ENCODE data around the gene MAP1LC3A.
"Not testable (repeated sequence)": the region's sequence is repeated elsewhere in the genome, so short reads cannot be mapped to it uniquely, and the experiment has no call there.

MAP1LC3A gene

GRCh38 chr20:34558320-34559218, at the start of gene MAP1LC3A:
Gene MAP1LC3A, plus strand, starts transcription at chr20:34558718. Its CDS starts 151 bp downstream, at chr20:34558869.
- no peaks in the 10 kb centered on the region for H3K36me3 ChIP-seq (ENCODE audit: control insufficient read depth in 2 of 2, insufficient read depth in 2 of 2, low read length in 2 of 2)
- H3K9ac ChIP-seq (ENCODE audit: low read depth in 1 of 2, low read length in 2 of 2) = peak within 1 kb of the TSS; percentile 65 to 78
- no peaks in the 10 kb centered on the region for H3K9me3 ChIP-seq (ENCODE audit: control insufficient read depth in 2 of 2, low read length in 2 of 2)

GRCh38 chr20:34510575-34510974, 47.9 kb upstream of the MAP1LC3A start:
- H3K4me3 ChIP-seq (ENCODE audit: low read length in 2 of 2) = no peak overlapping the region
- no peak overlapping the region for H3K27ac ChIP-seq (ENCODE audit: low read depth in 2 of 2, low read length in 2 of 2)
- no peaks in the 10 kb centered on the region for H3K9me3 ChIP-seq (ENCODE audit: control insufficient read depth in 2 of 2, low read length in 2 of 2)
- no peak overlapping the region for H3K9ac ChIP-seq (ENCODE audit: low read depth in 1 of 2, low read length in 2 of 2)
- peaks cover 5 to 7% of the 10 kb centered on the region in 2 donors for H3K4me1 ChIP-seq (ENCODE audit: control insufficient read depth in 2 of 2, insufficient read depth in 2 of 2, low read length in 2 of 2)
- H3K27me3 ChIP-seq (ENCODE audit: control insufficient read depth in 2 of 2, insufficient read depth in 2 of 2, low read length in 2 of 2) = no peaks in the 10 kb centered on the region
- H3K36me3 ChIP-seq (ENCODE audit: control insufficient read depth in 2 of 2, insufficient read depth in 2 of 2, low read length in 2 of 2) = peaks cover 24 to 25% of the 10 kb centered on the region in 2 donors

More at GRCh38 chr20:34558320-34559218, at the start of gene MAP1LC3A:
- peak within 1 kb of the TSS; percentile 78 to 80 for H3K27ac ChIP-seq (ENCODE audit: low read depth in 2 of 2, low read length in 2 of 2)
- no peaks in the 10 kb centered on the region for H3K27me3 ChIP-seq (ENCODE audit: control insufficient read depth in 2 of 2, insufficient read depth in 2 of 2, low read length in 2 of 2)
- peaks cover 7 to 8% of the 10 kb centered on the region in 2 donors for H3K4me1 ChIP-seq (ENCODE audit: control insufficient read depth in 2 of 2, insufficient read depth in 2 of 2, low read length in 2 of 2)
- H3K4me3 ChIP-seq (ENCODE audit: low read length in 2 of 2) = peak within 1 kb of the TSS; percentile 56 to 81

- no peaks in the 10 kb centered on the region for H3K27me3 ChIP-seq (ENCODE audit: control insufficient read depth in 2 of 2, insufficient read depth in 2 of 2, low read length in 2 of 2)
- H3K9ac ChIP-seq (ENCODE audit: low read depth in 1 of 2, low read length in 2 of 2) = no peak overlapping the region
- H3K9me3 ChIP-seq (ENCODE audit: control insufficient read depth in 2 of 2, low read length in 2 of 2) = no peaks in the 10 kb centered on the region
- no peak overlapping the region for H3K27ac ChIP-seq (ENCODE audit: low read depth in 2 of 2, low read length in 2 of 2)
- peaks cover 12 to 14% of the 10 kb centered on the region in 2 donors for H3K36me3 ChIP-seq (ENCODE audit: control insufficient read depth in 2 of 2, insufficient read depth in 2 of 2, low read length in 2 of 2)
- H3K4me3 ChIP-seq (ENCODE audit: low read length in 2 of 2) = no peak overlapping the region
- H3K4me1 ChIP-seq (ENCODE audit: control insufficient read depth in 2 of 2, insufficient read depth in 2 of 2, low read length in 2 of 2) = peaks cover 8 to 10% of the 10 kb centered on the region in 2 donors
Observed at GRCh38 chr20:34511891-34512265, 46.6 kb upstream of the MAP1LC3A start.

GRCh38 chr20:34512266-34512954, 46.1 kb upstream of the MAP1LC3A start:
- Histone ChIP-seq H3K4me3 (ENCODE audit: low read length in 2 of 2) (no peak overlapping the region), H3K27ac (ENCODE audit: low read depth in 2 of 2, low read length in 2 of 2) (no peak overlapping the region), H3K27me3 (ENCODE audit: control insufficient read depth in 2 of 2, insufficient read depth in 2 of 2, low read length in 2 of 2) (no peaks in the 10 kb centered on the region), H3K4me1 (ENCODE audit: control insufficient read depth in 2 of 2, insufficient read depth in 2 of 2, low read length in 2 of 2) (peaks cover 8 to 14% of the 10 kb centered on the region in 2 donors), H3K9ac (ENCODE audit: low read depth in 1 of 2, low read length in 2 of 2) (no peak overlapping the region), H3K36me3 (ENCODE audit: control insufficient read depth in 2 of 2, insufficient read depth in 2 of 2, low read length in 2 of 2) (peaks cover 11 to 14% of the 10 kb centered on the region in 2 donors), H3K9me3 (ENCODE audit: control insufficient read depth in 2 of 2, low read length in 2 of 2) (no peaks in the 10 kb centered on the region)

GRCh38 chr20:34512955-34513419, 45.5 kb upstream of the MAP1LC3A start:
- Histone ChIP-seq H3K9me3 (ENCODE audit: control insufficient read depth in 2 of 2, low read length in 2 of 2) (no peaks in the 10 kb centered on the region), H3K4me3 (ENCODE audit: low read length in 2 of 2) (no peak overlapping the region), H3K36me3 (ENCODE audit: control insufficient read depth in 2 of 2, insufficient read depth in 2 of 2, low read length in 2 of 2) (peaks cover 5 to 9% of the 10 kb centered on the region in 2 donors), H3K27ac (ENCODE audit: low read depth in 2 of 2, low read length in 2 of 2) (no peak overlapping the region), H3K4me1 (ENCODE audit: control insufficient read depth in 2 of 2, insufficient read depth in 2 of 2, low read length in 2 of 2) (peaks cover 8 to 14% of the 10 kb centered on the region in 2 donors), H3K27me3 (ENCODE audit: control insufficient read depth in 2 of 2, insufficient read depth in 2 of 2, low read length in 2 of 2) (no peaks in the 10 kb centered on the region), H3K9ac (ENCODE audit: low read depth in 1 of 2, low read length in 2 of 2) (no peak overlapping the region)

- peaks cover 8 to 14% of the 10 kb centered on the region in 2 donors for H3K4me1 ChIP-seq (ENCODE audit: control insufficient read depth in 2 of 2, insufficient read depth in 2 of 2, low read length in 2 of 2)
- not testable (repeated sequence) for H3K27me3 ChIP-seq (ENCODE audit: control insufficient read depth in 2 of 2, insufficient read depth in 2 of 2, low read length in 2 of 2); H3K9ac ChIP-seq (ENCODE audit: low read depth in 1 of 2, low read length in 2 of 2); H3K4me3 ChIP-seq (ENCODE audit: low read length in 2 of 2); H3K9me3 ChIP-seq (ENCODE audit: control insufficient read depth in 2 of 2, low read length in 2 of 2); H3K36me3 ChIP-seq (ENCODE audit: control insufficient read depth in 2 of 2, insufficient read depth in 2 of 2, low read length in 2 of 2); H3K27ac ChIP-seq (ENCODE audit: low read depth in 2 of 2, low read length in 2 of 2)
Observed at GRCh38 chr20:34514034-34514433, 44.5 kb upstream of the MAP1LC3A start.

- Histone ChIP-seq H3K9ac (ENCODE audit: low read depth in 1 of 2, low read length in 2 of 2) (peak overlapping the region; percentile 76 to 93), H3K9me3 (ENCODE audit: control insufficient read depth in 2 of 2, low read length in 2 of 2) (no peaks in the 10 kb centered on the region), H3K27me3 (ENCODE audit: control insufficient read depth in 2 of 2, insufficient read depth in 2 of 2, low read length in 2 of 2) (no peaks in the 10 kb centered on the region), H3K27ac (ENCODE audit: low read depth in 2 of 2, low read length in 2 of 2) (peak overlapping the region; percentile 97), H3K36me3 (ENCODE audit: control insufficient read depth in 2 of 2, insufficient read depth in 2 of 2, low read length in 2 of 2) (peaks cover 0 to 2% of the 10 kb centered on the region in 2 donors), H3K4me1 (ENCODE audit: control insufficient read depth in 2 of 2, insufficient read depth in 2 of 2, low read length in 2 of 2) (peaks cover 8 to 14% of the 10 kb centered on the region in 2 donors), H3K4me3 (ENCODE audit: low read length in 2 of 2) (peak overlapping the region; percentile 88 to 96)
Observed at GRCh38 chr20:34514897-34515483, 43.5 kb upstream of the MAP1LC3A start.

- H3K27ac ChIP-seq (ENCODE audit: low read depth in 2 of 2, low read length in 2 of 2) = peak overlapping the region; percentile 97
- H3K36me3 ChIP-seq (ENCODE audit: control insufficient read depth in 2 of 2, insufficient read depth in 2 of 2, low read length in 2 of 2) = no peaks in the 10 kb centered on the region
- no peaks in the 10 kb centered on the region for H3K27me3 ChIP-seq (ENCODE audit: control insufficient read depth in 2 of 2, insufficient read depth in 2 of 2, low read length in 2 of 2)
- H3K9ac ChIP-seq (ENCODE audit: low read depth in 1 of 2, low read length in 2 of 2) = peak overlapping the region; percentile 76 to 93
- no peaks in the 10 kb centered on the region for H3K9me3 ChIP-seq (ENCODE audit: control insufficient read depth in 2 of 2, low read length in 2 of 2)
- H3K4me3 ChIP-seq (ENCODE audit: low read length in 2 of 2) = peak overlapping the region; percentile 88 to 96
- H3K4me1 ChIP-seq (ENCODE audit: control insufficient read depth in 2 of 2, insufficient read depth in 2 of 2, low read length in 2 of 2) = peaks cover 8 to 14% of the 10 kb centered on the region in 2 donors
Observed at GRCh38 chr20:34515484-34516246, 42.9 kb upstream of the MAP1LC3A start.

GRCh38 chr20:34516247-34517113, 42.0 kb upstream of the MAP1LC3A start, which contains the start of gene DYNLRB1:
Gene DYNLRB1, plus strand, starts transcription at chr20:34516422. Its CDS starts 37 bp downstream, at chr20:34516459.
- Histone ChIP-seq H3K4me1 (ENCODE audit: control insufficient read depth in 2 of 2, insufficient read depth in 2 of 2, low read length in 2 of 2) (peaks cover 8 to 14% of the 10 kb centered on the region in 2 donors), H3K9ac (ENCODE audit: low read depth in 1 of 2, low read length in 2 of 2) (peak within 1 kb of the TSS; percentile 76 to 93), H3K4me3 (ENCODE audit: low read length in 2 of 2) (peak within 1 kb of the TSS; percentile 88 to 96), H3K9me3 (ENCODE audit: control insufficient read depth in 2 of 2, low read length in 2 of 2) (no peaks in the 10 kb centered on the region), H3K27me3 (ENCODE audit: control insufficient read depth in 2 of 2, insufficient read depth in 2 of 2, low read length in 2 of 2) (no peaks in the 10 kb centered on the region), H3K36me3 (ENCODE audit: control insufficient read depth in 2 of 2, insufficient read depth in 2 of 2, low read length in 2 of 2) (no peaks in the 10 kb centered on the region), H3K27ac (ENCODE audit: low read depth in 2 of 2, low read length in 2 of 2) (peak within 1 kb of the TSS; percentile 97)

Measured in mucosa of rectum (tissue), 2 donors.